Upper lobe of right lung (tissue), 1 donor: ENCODE data around the gene VPS13A. TPM values are rescaled to one million over a fixed set of nuclear protein-coding genes. Genes with fewer than 3 reads are reported as not detected.

ENCODE experiments used
- ATAC-seq: fragments of 200-7000 bp; cut with Tn5 transposase; one replicate; pipeline ENCODE4 v1.9.1; 2020; ENCODE audit warnings: mild to moderate bottlenecking, moderate library complexity
- DNase-seq: peaks from one replicate; pipeline ENCODE4 v3.0.0-alpha.2; 2020
- H3K27ac ChIP-seq: fragments of 200-600 bp; one replicate; pipeline ENCODE4 v1.8.0; 2022
- H3K27me3 ChIP-seq: fragments of 200-600 bp; one replicate; pipeline ENCODE4 v1.8.0; 2022; ENCODE audit warnings: mild to moderate bottlenecking
- H3K36me3 ChIP-seq: fragments of 200-600 bp; one replicate; pipeline ENCODE4 v1.8.0; 2022
- H3K4me1 ChIP-seq: fragments of 200-600 bp; one replicate; pipeline ENCODE4 v1.8.0; 2022
- H3K4me3 ChIP-seq: fragments of 200-600 bp; one replicate; pipeline ENCODE4 v1.8.0; 2022; ENCODE audit warnings: mild to moderate bottlenecking
- H3K9me3 ChIP-seq: fragments of 200-600 bp; one replicate; pipeline ENCODE4 v1.8.0; 2022
- intact Hi-C: fragments of 100-400 bp; cut with DNase I; formaldehyde crosslinking; loops from one replicate; pipeline ENCODE4 v1.11.0; 2022
- total RNA-seq: library from RNA; stranded (reverse); fragmentation: NEBNext Ultra II Directional; extraction: Animal tissue kit (Norgen Biotek cat#: 25700); gene quantifications from one replicate; pipeline ENCODE4 v1.2.1, GENCODE V29; 2021
- TF ChIP-seq, protein P1 (sequence below): fragments of 200-600 bp; IDR thresholded peaks from one replicate; pipeline ENCODE4 v1.8.0; 2022; ENCODE audit warnings: antibody characterized with exemption
- donor health status: DM: no; HTN: yes; CAD: no; lungs with severe emphysema.

The VPS13A gene
- total RNA-seq, 1 donor from 2014 or later = 44.0 TPM

DNA sequence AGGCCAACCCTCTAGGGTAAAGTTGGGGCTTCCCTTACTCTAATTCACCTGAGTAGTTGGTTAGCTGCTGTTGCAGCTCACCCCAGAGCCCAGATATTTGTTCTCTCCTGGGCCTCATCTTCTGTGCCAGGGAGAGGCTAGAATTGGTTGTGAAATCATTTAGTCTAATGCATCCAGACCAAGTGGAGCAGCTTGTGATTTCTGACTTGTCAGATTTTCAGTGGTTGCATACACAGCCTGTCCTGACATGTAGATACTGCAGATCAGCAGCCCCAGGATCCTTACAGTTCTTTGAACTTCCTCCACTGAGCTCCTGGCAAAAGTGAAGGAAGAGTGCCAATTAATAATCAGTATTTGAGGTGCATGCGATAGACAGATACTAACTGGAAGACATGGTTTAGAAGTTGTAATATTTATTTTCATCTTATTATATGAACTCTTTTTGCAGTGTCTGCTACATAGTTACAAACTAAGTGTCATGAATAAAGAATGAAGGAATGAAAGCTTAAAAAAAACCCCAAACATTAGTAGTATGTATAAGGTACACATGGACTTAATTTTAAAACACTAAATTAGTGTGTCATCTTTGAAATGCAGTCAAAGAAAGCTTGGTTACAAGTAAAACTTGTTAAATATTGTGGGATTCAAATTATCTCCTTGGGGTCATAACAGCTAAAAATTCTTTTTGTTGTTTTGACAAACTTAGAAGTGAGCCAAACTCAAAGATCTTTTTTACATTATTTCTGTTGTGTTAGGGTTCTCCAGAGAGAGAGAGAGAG is 128.5 kb downstream of the VPS13A start:
- Histone ChIP-seq H3K27me3 (no peaks in the 10 kb centered on the region), H3K4me3 (no peak overlapping the region), H3K36me3 (peaks cover 8% of the 10 kb centered on the region), H3K9me3 (no peaks in the 10 kb centered on the region), H3K27ac (no peak overlapping the region), H3K4me1 (no peaks in the 10 kb centered on the region)
- DNase-seq (no peak), ATAC-seq (no peak)
- TF ChIP-seq, protein P1, sequence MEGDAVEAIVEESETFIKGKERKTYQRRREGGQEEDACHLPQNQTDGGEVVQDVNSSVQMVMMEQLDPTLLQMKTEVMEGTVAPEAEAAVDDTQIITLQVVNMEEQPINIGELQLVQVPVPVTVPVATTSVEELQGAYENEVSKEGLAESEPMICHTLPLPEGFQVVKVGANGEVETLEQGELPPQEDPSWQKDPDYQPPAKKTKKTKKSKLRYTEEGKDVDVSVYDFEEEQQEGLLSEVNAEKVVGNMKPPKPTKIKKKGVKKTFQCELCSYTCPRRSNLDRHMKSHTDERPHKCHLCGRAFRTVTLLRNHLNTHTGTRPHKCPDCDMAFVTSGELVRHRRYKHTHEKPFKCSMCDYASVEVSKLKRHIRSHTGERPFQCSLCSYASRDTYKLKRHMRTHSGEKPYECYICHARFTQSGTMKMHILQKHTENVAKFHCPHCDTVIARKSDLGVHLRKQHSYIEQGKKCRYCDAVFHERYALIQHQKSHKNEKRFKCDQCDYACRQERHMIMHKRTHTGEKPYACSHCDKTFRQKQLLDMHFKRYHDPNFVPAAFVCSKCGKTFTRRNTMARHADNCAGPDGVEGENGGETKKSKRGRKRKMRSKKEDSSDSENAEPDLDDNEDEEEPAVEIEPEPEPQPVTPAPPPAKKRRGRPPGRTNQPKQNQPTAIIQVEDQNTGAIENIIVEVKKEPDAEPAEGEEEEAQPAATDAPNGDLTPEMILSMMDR = no peak
- intact Hi-C loops = no loop called here

DNA sequence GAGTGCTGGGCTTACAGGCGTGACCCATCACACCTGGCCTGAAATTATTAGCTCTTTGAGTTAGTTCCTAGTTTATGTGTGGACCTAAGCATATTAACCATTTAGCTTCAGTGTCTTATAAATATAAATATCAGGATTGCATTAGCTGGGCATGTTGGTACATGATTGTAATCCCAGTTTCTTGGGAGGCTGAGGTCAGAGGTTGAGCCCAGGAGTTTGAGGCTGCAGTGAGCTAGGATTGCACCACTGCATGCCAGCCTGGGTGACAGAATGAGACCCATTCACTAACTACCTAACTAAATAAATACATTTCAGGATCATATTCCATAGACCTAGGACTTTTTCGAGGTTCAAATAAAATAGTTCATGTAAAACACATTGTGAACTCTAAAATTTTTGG is 129.8 kb downstream of the VPS13A start:
- TF ChIP-seq, protein P1 = no peak
- intact Hi-C loops = no loop called here
- no peak for DNase-seq

DNA sequence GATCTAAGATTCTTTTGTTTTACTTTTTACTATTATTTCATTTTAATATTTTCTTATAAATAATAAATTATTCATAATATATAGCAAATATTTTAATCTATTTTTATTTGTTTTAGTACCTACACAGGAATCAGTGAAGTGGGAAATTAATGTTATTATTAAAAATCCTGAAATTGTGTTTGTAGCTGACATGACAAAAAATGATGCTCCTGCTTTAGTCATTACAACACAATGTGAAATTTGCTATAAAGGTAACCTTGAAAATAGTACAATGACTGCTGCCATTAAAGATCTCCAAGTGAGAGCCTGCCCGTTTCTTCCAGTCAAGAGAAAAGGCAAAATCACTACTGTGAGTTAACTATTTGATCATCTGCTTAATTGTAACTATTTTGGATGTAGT is 138.7 kb downstream of the VPS13A start:
- no peaks in the 10 kb centered on the region for H3K9me3 ChIP-seq
- ATAC-seq (no peak), DNase-seq (no peak)
- H3K4me3 ChIP-seq = no peak overlapping the region
- H3K36me3 ChIP-seq = peaks cover 7% of the 10 kb centered on the region
- no peaks in the 10 kb centered on the region for H3K27me3 ChIP-seq
- no peak overlapping the region for H3K27ac ChIP-seq
- no peaks in the 10 kb centered on the region for H3K4me1 ChIP-seq
- TF ChIP-seq, protein P1 = no peak
- intact Hi-C loops = no loop called here

More for the DNA sequence above, 129.8 kb downstream of the VPS13A start:
- Histone ChIP-seq H3K9me3 (no peaks in the 10 kb centered on the region), H3K4me1 (no peaks in the 10 kb centered on the region), H3K27ac (no peak overlapping the region), H3K36me3 (peaks cover 13% of the 10 kb centered on the region), H3K4me3 (no peak overlapping the region), H3K27me3 (no peaks in the 10 kb centered on the region)
- ATAC-seq = no peak

DNA sequence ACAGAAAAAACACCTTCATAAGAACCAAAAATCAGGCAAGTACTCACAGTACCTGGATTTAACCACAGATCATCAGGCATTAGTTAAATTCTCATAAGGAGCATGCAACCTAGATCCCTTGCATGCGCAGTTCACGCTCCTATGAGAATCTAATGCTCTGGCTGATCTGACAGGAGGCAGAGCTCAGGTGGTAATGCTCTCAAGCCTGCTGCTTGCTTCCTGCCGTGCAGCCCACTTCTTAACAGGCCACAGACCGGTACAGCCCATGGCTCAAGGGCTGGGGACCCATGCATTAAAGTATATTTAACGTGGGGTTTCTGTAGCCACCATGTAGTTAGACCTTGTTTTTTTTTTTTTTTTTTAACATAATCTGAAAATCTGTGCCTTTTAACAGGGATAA is 147.7 kb downstream of the VPS13A start:
- Histone ChIP-seq H3K9me3 (no peaks in the 10 kb centered on the region), H3K4me1 (no peaks in the 10 kb centered on the region), H3K4me3 (no peak overlapping the region), H3K36me3 (peaks cover 23% of the 10 kb centered on the region), H3K27ac (no peak overlapping the region), H3K27me3 (no peaks in the 10 kb centered on the region)
- TF ChIP-seq, protein P1 = no peak
- DNase-seq = no peak
- no peak for ATAC-seq
- intact Hi-C loops = no loop called here

DNA sequence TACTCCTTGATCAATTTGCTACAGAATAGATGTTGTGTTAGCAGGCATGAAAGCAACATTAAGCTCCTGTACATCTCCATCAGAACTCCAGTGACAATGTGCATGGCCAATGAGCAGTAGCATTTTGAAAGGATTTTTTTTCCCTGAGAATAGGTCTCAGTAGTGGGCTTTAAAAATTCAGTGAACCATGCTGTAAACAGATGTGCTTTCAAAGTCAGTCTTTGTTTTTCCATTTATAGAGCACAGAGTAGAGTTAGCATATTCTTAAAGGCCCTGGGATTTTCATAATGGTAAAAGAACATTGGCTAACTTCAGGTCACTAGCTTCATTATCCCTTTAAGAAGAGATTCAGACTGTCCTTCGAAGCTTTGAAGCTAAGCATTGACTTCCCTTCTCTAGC is 150.8 kb downstream of the VPS13A start:
- Histone ChIP-seq H3K4me3 (no peak overlapping the region), H3K36me3 (peaks cover 5% of the 10 kb centered on the region), H3K27ac (no peak overlapping the region), H3K9me3 (no peaks in the 10 kb centered on the region), H3K27me3 (no peaks in the 10 kb centered on the region), H3K4me1 (no peaks in the 10 kb centered on the region)
- DNase-seq (no peak), ATAC-seq (no peak)
- intact Hi-C loops = no loop called here
- TF ChIP-seq, protein P1 = no peak
